SK-N-SH (cell line): ENCODE data around the gene FMN1. TPM values are rescaled to one million over a fixed set of nuclear protein-coding genes. Genes with fewer than 3 reads are reported as not detected.

ENCODE experiments used
- CTCF ChIA-PET: fragments of 300-600, 350-600 bp; formaldehyde crosslinking; extraction: SDS; loops from one replicate; lab custom pipeline; 2021; lab: Yijun Ruan, JAX
- POLR2A ChIA-PET: fragments of 350-600 bp; sonication (Branson Sonifier 250); formaldehyde crosslinking; extraction: SDS; loops from one replicate; lab custom pipeline; 2020; ENCODE audit warnings: antibody characterized with exemption, inconsistent platforms; lab: Yijun Ruan, JAX
- DNase-seq: peaks from one replicate; pipeline ENCODE4 v3.0.0; 2012
- H2AFZ ChIP-seq: fragments of 200-600 bp; sonication (generic); 2 replicates; pipeline ENCODE4 v1.8.1; 2016; ENCODE audit warnings: antibody characterized with exemption, mild to moderate bottlenecking, low read depth
- H3F3A ChIP-seq: fragments of 200-600 bp; sonication (generic); replicated peaks from 2 replicates; pipeline ENCODE3; 2016; ENCODE audit warnings: antibody characterized with exemption, mild to moderate bottlenecking; ENCODE audit not compliant: insufficient read depth
- H3K27ac ChIP-seq, 2 experiments: fragments of 200-500 bp in 1 of 2; fragments of 200-600 bp in 1 of 2; sonication (Bioruptor generic) in 1 of 2; sonication (generic), shearing (Covaris generic) in 1 of 2; 2 replicates each; pipeline versions ENCODE4 v1.5.1 to v1.6.1; 2014 to 2016; ENCODE audit warnings: low read depth in 2 of 2, inconsistent platforms in 1 of 2, low read length in 1 of 2, mild to moderate bottlenecking in 1 of 2, mixed read lengths in 1 of 2
- H3K27me3 ChIP-seq: fragments of 200-600 bp; sonication (generic), shearing (Covaris generic); 2 replicates; pipeline ENCODE4 v1.6.1; 2016; ENCODE audit warnings: mixed run types; ENCODE audit not compliant: insufficient read depth
- H3K36me3 ChIP-seq, 2 experiments: fragments of 200-500 bp in 1 of 2; fragments of 200-600 bp in 1 of 2; sonication (Bioruptor generic) in 1 of 2; sonication (generic) in 1 of 2; replicated peaks in 1 of 2; 2 replicates each; pipeline versions ENCODE3 to v1.5.1; 2014 to 2016; ENCODE audit warnings: low read length in 1 of 2, mild to moderate bottlenecking in 1 of 2; ENCODE audit not compliant: insufficient read depth in 2 of 2, control insufficient read depth in 1 of 2
- H3K4me1 ChIP-seq, 2 experiments: fragments of 200-500 bp in 1 of 2; fragments of 200-600 bp in 1 of 2; sonication (Bioruptor generic) in 1 of 2; sonication (generic), shearing (Covaris generic) in 1 of 2; 2 replicates each; pipeline versions ENCODE4 v1.5.1 to v1.6.1; 2014 to 2016; ENCODE audit warnings: low read depth in 1 of 2, low read length in 1 of 2, mixed run types in 1 of 2; ENCODE audit not compliant: insufficient read depth in 2 of 2, control insufficient read depth in 1 of 2
- H3K4me2 ChIP-seq: fragments of 200-600 bp; sonication (generic), shearing (Covaris generic); 2 replicates; pipeline ENCODE4 v1.6.1; 2017; ENCODE audit warnings: mixed run types
- H3K4me3 ChIP-seq, 2 experiments: fragments of 200-500 bp in 1 of 2; fragments of 200-600 bp in 1 of 2; sonication (Bioruptor generic) in 1 of 2; sonication (generic), shearing (Covaris generic) in 1 of 2; 2 replicates each; pipeline versions ENCODE4 v1.5.1 to v1.8.1; 2014 to 2016; ENCODE audit warnings: low read depth in 2 of 2, inconsistent platforms in 1 of 2, low read length in 1 of 2, mild to moderate bottlenecking in 1 of 2, mixed read lengths in 1 of 2, moderate library complexity in 1 of 2
- H3K79me2 ChIP-seq: fragments of 200-600 bp; sonication (generic); 2 replicates; pipeline ENCODE4 v1.8.1; 2017; ENCODE audit warnings: mild to moderate bottlenecking; ENCODE audit not compliant: insufficient read depth
- H3K9ac ChIP-seq: fragments of 200-600 bp; sonication (generic); 2 replicates; pipeline ENCODE4 v1.6.1; 2017; ENCODE audit warnings: mixed run types
- H3K9me2 ChIP-seq: fragments of 200-600 bp; sonication (generic); 2 replicates; pipeline ENCODE4 v1.6.1; 2017; ENCODE audit warnings: mixed run types
- H3K9me3 ChIP-seq: fragments of 200-600 bp; sonication (generic); 2 replicates; pipeline ENCODE4 v1.6.1; 2017; ENCODE audit warnings: mixed run types, mild to moderate bottlenecking, moderate library complexity
- H4K20me1 ChIP-seq: fragments of 200-600 bp; sonication (generic); 2 replicates; pipeline ENCODE4 v1.6.1; 2017; ENCODE audit warnings: mild to moderate bottlenecking, mixed run types; ENCODE audit not compliant: insufficient read depth
- CTCF ChIP-seq: fragments of 200-600 bp; sonication (generic); IDR thresholded peaks from 2 replicates; pipeline ENCODE4 v1.6.1; 2017; ENCODE audit warnings: antibody characterized with exemption, mild to moderate bottlenecking, moderate library complexity
- EZH2phosphoT487 ChIP-seq: fragments of 200-600 bp; sonication (generic); IDR thresholded peaks from 2 replicates; pipeline ENCODE4 v1.6.1; 2017; ENCODE audit warnings: low read depth, mixed run types, mild to moderate bottlenecking, antibody characterized with exemption, moderate library complexity, borderline replicate concordance
- FOSL2 ChIP-seq: IDR thresholded peaks from 2 replicates; pipeline ENCODE4 v1.4.0; 2012; ENCODE audit warnings: low read depth, mild to moderate bottlenecking, moderate library complexity, borderline replicate concordance
- GABPA ChIP-seq: IDR thresholded peaks from 2 replicates; pipeline ENCODE4 v1.4.0; 2012; ENCODE audit warnings: low read depth, mild to moderate bottlenecking
- GATA2 ChIP-seq: sonication (generic); formaldehyde crosslinking; IDR thresholded peaks from 2 replicates; pipeline ENCODE4 v1.5.0; 2020; ENCODE audit warnings: mild to moderate bottlenecking, missing genetic modification reagents
- MAX ChIP-seq: IDR thresholded peaks from 2 replicates; pipeline ENCODE4 v1.4.0; 2012; ENCODE audit warnings: low read depth
- MEF2A ChIP-seq: IDR thresholded peaks from 2 replicates; pipeline ENCODE4 v1.4.0; 2012; ENCODE audit warnings: low read depth, borderline replicate concordance
- NFIC ChIP-seq: IDR thresholded peaks from 2 replicates; pipeline ENCODE4 v1.4.0; 2012; ENCODE audit warnings: borderline replicate concordance
- REST ChIP-seq: IDR thresholded peaks from 2 replicates; pipeline ENCODE4 v1.6.1; 2012; ENCODE audit warnings: mild to moderate bottlenecking, low read depth, low read length, moderate library complexity
- TEAD4 ChIP-seq: IDR thresholded peaks from 2 replicates; pipeline ENCODE4 v1.4.0; 2012; ENCODE audit warnings: mild to moderate bottlenecking, borderline replicate concordance; ENCODE audit not compliant: insufficient read depth
- USF1 ChIP-seq: IDR thresholded peaks from 2 replicates; pipeline ENCODE4 v1.4.0; 2012; ENCODE audit warnings: low read depth, borderline replicate concordance
- ZBTB33 ChIP-seq: IDR thresholded peaks from 2 replicates; pipeline ENCODE4 v1.4.0; 2012; ENCODE audit warnings: low read depth, borderline replicate concordance
- WGBS: methylation state at CpG from one replicate; pipeline ENCODE4 v1.1.6; 2017; ENCODE audit warnings: low lambda C conversion rate; 5-methylcytosine and 5-hydroxymethylcytosine counted together
- polyA plus RNA-seq, 3 experiments: library from polyadenylated mRNA; depleted of rRNA; stranded (reverse); fragments of >200 nt; gene quantifications; 2 replicates each; pipeline ENCODE4 v1.2.3, GENCODE V29; 2012

The FMN1 gene
- polyA plus RNA-seq, 1 of the 3 experiments (the other 2 are of a cell fraction): 9.1 TPM

- no peak for TF ChIP-seq CTCF
- no peak for TF ChIP-seq GABPA
These were observed 101.3 kb downstream of the FMN1 start (continued) for GRCh38 chr15:33093222-33093621.

GRCh38 chr15:33091983-33092693 is 102.4 kb downstream of the FMN1 start:
- Histone ChIP-seq H3K27me3 (no peaks in the 10 kb centered on the region), H3F3A (peaks cover 45% of the 10 kb centered on the region), H2AFZ (no peak overlapping the region), H3K9me2 (no peaks in the 10 kb centered on the region), H3K36me3 (peaks cover 0 to 20% of the 10 kb centered on the region in 2 experiments), H3K4me1 (peaks cover 7 to 56% of the 10 kb centered on the region in 2 experiments), H3K4me3 (no peak overlapping the region), H4K20me1 (no peaks in the 10 kb centered on the region), H3K4me2 (peak overlapping the region; percentile 5; the same call in 1 of the 2 replicates), H3K79me2 (peaks cover 100% of the 10 kb centered on the region), H3K9me3 (no peaks in the 10 kb centered on the region), H3K9ac (peak overlapping the region; percentile 50; the same call in 1 of the 2 replicates), H3K27ac (peak overlapping the region; percentile 45 to 99)
- no peak for DNase-seq
- 83% methylated on average over 15 of the region's 15 CpGs for WGBS
- ChIA-PET CTCF (interaction anchor here (2.5 kb wide), 1 partner anchor 41 kb away, joined by 13 read pairs; no protein-coding TSS in a partner anchor), POLR2A (no interaction called here)
- TF ChIP-seq USF1 (no peak), EZH2phosphoT487 (no peak), GATA2 (CRISPR knock-in tag) (no peak), NFIC (no peak), REST (no peak), ZBTB33 (no peak), TEAD4 (no peak), FOSL2 (no peak), MEF2A (no peak), CTCF (no peak), MAX (no peak)
